HG02588 (cell line): Measurements from ENCODE around the gene DPEP1.
"Not testable (repeated sequence)": the region's sequence is repeated elsewhere in the genome, so short reads cannot be mapped to it uniquely, and the experiment has no call there.

Experiments
- ATAC-seq: cut with Tn5 transposase; IDR thresholded peaks from one replicate; pipeline ENCODE4 v1.9.1; 2021; ENCODE audit warnings: mild to moderate bottlenecking, moderate library complexity; ENCODE audit not compliant: unreplicated experiment

Gene DPEP1

GRCh38 chr16:89577055-89577759 lies 36.2 kb upstream of the DPEP1 start:
- no peak for ATAC-seq

DNA sequence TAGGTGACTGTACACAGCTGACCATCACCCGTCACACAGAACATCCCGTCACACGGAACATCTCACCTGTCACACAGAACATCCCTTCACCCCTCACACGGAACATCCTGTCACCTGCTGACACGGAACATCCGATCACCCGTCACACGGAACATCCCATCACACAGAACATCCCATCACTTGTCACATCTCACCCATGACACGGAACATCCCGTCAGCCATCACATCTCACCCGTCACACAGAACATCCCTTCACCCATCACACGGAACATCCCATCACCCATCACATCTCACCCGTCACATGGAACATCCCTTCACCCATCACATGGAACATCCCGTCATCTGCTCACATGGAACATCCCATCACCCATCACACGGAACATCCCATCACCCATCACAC lies 34.1 kb upstream of the DPEP1 start:
- ATAC-seq, result no peak

DNA sequence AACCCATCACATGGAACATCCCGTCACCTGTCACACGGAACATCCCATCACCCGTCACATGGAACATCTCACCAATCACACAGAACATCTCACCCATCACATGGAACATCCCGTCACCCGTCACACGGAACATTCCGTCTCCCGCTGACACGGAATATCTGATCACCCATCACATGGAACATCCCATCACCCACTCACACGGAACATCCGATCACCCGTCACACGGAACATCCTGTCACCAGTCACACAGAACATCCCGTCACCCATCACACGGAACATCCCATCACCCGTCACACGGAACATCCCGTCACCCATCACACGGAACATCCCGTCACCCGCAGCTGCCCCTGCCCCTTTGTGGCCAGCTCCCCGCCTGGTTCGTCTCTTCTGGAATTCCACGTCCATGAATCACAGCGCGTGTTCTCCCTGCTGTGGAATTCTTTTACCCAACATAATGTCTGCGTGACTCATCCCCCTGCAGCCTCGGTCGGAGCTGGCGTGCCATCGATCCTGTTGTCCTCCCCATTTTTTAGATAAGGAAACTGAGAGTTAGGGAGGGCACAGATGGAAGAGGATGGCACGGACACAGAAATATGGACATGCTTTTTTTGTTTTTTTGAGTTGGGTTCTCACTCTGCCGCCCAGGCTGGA lies 32.3 kb upstream of the DPEP1 start:
- ATAC-seq, result no peak

DNA sequence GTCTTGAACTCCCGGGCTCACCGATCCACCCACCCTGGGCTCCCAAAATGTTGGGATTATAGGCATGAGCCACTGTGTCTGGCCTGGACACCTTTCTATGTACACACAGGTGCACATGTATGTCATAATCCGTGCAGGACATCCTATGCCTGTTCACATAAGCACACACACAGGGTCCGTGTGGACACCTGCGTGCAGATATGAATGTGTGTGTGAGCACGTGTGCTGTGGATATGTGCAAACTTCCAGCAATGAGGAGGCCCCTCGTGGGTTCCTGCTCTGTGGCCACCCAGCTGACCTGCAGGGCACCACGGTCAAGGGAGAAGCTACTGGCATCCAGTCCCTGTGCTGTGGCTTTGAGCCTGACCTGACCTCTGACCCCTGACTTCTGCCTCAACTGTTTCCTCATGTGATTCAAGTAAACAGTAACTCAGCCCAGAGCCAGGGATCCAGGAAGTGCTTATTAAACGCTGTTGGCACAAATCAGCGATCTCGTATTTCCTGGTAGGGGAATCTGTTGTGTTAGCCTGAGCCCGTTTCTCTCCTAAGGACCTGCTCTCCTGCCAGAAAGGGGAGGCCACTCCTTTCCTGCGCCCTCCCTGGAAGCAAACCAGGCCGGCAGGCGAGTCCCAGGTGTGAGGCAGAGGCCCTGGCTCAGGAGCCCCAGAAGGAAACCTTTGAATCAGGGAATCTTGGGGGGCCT lies 31.4 kb upstream of the DPEP1 start:
- no peak for ATAC-seq

DNA sequence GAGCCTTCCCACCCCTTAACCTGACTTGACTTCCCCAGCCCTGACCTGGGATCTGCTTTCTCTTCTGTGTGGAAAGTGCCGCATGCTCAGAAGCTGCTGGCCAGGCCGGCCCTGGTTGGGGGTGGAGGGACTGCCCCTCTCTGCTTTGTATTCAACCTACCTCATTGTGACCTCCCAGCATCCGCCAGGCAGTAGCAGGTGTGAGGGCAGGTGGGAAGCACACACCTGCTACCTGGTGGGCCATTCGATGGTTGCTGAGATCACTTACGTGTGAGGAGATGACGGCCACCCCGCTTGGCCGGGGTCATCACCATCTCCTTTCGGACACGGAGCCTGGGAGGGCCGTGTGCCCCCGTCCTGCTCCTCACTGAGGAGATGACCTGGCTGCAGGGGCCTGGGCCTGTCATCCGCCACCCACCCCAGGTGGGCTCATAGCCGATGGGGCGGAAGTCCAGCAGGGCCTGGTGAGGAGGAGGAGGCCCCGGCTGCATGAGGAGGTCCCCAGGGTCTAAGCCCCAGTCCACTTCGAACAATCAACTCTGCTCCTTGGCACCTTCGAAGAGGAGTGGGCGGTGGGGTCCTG lies 30.7 kb upstream of the DPEP1 start:
- no peak for ATAC-seq

DNA sequence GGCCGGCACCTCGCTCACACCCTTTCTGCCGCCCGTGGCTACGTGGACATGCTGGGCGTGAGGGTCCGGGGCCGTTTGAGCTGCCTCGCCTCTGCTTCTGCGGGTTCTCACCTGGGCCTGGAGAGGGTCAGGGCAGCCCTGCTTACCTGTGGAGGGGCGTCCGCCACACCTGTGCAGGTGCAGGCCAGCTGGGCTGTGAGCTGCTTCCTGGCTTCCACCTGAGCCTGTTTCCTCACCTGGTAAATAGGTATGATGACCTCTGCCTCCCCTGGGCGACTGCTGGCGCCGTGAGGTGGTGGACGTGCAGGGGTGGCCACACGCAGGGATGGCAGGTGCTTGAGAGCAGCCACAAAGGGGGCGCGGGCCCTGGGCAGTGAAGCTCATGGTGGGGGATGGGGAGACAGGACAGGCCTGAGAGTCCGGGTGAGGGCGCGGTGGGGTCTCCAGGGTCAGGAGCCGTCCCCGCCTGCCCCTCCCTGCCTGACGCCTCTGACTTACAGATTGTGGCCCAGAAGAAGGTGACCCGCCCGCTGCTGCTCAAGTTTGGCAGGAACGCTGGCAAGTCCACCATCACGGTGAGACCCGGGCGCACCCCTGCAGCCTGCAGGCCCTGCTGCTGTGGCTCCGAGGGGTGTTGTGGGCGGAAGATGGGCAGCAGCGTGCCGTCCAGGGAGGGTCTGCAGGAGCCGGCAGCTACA lies 30.1 kb upstream of the DPEP1 start:
- ATAC-seq, result no peak

DNA sequence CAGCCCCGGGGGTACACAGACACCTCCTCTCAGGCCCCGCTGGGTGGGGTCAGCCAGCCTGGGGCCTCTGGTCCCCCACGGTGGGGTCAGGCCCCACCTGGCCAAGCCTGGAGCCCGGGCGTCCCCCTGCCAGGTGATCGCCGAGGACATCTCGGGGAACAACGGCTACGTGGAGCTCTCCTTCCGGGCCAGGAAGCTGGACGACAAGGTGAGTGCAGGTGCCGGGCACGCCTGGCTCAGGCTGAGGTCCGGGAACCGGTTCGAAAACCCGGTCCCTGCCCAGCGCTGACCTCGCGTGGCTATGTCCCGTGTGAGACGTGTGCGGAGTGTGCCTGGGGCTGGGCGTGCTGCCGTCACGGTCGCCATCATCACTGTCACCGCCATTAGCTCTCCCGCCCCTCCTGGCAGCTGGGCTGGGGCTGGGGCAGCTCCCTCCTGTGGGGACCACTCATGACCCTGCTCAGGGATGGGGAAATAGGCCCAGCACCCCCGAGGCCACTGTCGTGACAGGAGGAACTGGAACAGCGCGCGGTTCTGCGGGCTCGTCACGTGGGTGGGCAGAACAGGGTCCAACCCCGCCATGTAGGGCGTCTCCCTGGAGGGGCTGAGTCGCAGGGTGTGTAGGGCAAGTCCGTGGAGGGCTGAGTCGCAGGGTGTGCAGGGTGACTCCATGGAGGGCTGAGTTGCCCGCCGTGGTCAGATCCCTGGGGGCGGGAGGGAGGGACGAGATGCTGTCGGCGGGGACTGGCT lies 29.4 kb upstream of the DPEP1 start:
- ATAC-seq, result no peak

DNA sequence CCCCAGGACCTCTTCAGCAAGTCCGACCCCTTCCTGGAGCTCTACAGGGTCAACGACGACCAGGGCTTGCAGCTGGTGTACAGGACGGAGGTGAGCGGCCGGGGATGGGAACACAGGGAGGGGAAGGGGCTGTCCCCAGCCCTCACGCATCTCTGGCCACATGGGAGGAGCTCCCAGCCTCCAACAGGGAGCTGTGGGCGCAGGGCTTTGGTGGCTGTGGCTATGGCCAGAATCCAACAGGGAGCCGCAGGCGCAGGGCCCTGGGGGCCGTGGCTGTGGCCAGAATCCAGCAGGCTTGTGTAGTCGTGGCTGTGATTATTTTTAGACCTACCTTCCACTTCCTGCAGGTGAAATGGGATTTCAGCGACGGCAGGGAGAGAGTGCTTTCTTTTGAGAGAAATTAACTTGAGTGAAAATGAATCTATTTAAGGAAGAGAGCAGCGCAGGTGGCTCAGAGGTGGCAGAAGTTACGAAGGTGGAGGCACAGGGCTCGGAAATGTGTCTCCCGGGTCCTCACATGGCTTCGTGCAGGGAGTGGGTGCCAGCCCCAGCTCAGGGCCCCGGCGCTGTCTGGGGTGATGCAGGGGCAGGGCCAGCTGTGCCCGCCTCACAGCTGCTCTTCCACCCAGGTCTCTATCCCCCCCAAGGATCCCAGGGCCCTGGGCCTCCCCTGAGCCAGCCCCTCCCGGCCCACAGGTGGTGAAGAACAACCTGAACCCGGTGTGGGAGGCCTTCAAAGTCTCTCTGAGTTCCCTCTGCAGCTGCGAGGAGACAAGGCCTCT lies 28.5 kb upstream of the DPEP1 start:
- ATAC-seq, result no peak

- ATAC-seq, result no peak
Observed at GRCh38 chr16:89586218-89586617, 27.2 kb upstream of the DPEP1 start.

DNA sequence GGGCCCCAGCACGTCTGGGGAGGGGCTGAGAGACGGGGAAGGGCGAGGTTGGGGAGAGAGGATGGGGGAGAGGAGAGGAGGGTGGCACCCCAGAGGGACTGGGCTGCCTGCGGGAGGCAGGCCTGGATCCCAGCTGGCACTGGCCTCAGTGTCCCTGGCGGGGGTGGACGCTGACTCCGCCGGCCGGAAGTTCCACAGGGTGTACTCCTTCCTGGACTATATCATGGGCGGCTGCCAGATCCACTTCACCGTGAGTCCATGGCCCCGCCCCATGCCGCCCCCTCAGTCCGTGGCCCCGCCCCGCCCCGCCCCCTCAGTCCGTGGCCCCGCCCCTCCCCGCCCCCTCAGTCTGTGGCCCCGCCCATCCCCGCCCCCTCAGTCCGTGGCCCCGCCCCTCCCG lies 26.6 kb upstream of the DPEP1 start:
- no peak for ATAC-seq

GRCh38 chr16:89587676-89588075 lies 25.8 kb upstream of the DPEP1 start:
- not testable (repeated sequence) for ATAC-seq

DNA sequence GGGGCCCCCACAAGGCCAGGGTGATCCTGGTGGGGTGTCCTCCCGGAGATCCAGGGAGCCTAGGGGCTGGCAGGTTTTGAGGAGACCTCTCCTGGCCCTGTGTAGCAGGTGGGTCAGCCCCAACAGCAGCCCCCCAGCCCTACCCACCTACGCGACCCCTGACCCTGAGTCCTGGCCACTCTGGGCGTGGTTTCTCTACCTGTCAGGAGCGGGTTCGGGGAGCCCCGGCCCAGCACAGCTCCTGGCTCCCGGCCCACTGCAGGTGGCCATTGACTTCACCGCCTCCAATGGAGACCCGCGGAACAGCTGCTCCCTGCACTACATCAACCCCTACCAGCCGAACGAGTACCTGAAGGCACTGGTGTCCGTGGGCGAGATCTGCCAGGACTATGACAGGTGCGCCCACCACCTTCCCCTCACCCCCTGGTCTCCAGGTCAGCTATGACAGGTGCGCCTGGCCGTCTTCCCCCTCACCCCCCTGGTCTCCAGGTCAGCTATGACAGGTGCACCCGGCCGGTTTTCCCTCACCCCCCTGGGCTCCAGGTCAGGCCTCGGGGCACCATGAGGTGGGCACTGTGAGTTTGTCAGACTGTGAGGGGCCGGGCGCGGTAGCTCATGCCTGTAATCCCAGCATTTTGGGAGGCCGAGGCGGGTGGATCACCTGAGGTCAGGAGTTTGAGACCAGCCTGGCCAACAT lies 24.9 kb upstream of the DPEP1 start:
- ATAC-seq, result no peak

DNA sequence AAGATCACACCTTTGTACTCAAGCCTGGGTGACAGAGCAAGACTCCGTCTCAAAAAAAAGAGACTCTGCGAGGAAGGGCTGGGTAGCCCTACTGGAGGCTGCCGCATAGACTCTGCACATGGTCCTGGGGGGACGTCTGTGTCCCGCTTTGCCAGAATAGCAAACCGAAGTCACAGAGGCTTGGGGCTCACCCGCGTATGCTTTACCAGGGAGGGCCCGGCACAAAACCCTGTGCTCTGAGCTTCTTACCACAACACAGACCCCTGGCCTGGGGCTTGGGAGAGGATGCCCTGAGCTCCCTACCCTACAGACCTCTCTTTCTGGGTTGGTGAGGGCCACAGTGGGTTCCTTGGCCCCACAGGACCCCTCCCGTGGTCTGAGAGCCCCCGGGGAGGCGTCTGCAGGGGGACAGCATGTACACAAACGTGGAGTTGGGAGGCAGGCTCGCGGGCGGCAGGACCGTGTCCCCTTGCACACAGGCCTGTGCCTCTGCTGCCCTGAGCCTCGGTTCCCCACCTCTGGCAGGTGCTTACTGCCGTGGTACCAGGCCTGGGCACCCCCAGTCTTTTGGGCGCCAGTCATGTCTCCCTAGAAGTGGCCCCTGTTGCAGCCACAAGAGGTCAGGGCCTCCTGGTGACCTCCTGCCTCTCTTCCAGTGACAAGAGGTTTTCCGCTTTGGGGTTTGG lies 24.1 kb upstream of the DPEP1 start:
- no peak for ATAC-seq

DNA sequence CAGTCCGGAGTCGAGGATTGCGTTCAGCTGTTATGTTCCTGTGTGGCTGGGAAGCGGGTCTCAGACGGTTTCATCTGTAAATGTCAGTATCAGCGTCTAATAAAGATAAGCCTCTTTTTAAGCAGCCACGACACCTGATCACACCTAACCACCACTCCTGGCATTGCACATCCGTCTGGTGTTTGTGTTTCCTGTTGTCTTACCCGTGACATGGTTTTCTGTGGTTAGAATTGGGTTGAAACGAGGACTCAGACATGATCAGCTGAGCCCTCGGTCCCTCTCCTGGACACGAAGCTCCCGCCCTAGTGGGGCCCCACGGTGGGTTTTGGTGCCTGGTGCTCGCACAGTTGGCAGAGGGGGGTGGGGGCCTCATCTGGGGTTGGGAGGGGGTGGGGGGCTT lies 19.6 kb upstream of the DPEP1 start:
- no peak for ATAC-seq

DNA sequence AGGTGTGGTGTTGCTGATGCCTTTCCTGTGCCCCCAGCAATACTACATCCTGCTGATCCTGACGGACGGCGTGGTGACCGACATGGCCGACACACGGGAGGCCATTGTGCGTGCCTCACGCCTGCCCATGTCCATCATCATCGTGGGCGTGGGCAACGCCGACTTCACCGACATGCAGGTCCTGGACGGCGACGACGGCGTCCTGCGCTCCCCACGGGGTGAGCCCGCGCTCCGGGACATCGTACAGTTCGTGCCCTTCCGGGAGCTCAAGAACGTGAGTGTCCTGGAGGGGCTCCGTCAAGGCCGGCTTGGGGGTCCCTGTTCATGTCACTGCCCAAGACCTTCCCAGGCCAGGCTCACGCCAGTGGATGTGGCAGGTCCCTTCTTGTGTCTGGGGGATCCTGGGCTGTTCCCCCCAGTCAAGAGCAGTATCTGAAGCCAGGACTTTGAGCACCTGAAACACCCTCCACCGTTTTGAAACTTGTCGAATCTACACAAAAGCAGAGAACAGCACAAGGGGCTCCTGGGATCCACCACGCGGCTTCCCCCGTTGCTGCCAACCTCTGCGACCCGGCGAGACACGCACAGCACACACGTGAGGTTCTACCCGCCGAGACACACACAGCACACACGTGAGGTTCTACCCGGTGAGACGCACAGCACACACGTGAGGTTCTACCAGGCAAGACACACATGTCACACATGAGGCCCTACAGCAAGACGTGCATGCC lies 17.9 kb upstream of the DPEP1 start:
- no peak for ATAC-seq

- no peak for ATAC-seq
Observed at GRCh38 chr16:89596061-89596689, 17.3 kb upstream of the DPEP1 start.

GRCh38 chr16:89596957-89597649 lies 16.3 kb upstream of the DPEP1 start:
- ATAC-seq, result no peak
